GM23248 (cell line): ENCODE data around the gene ATP6AP1. TPM values are rescaled to one million over a fixed set of nuclear protein-coding genes. Genes with fewer than 3 reads are reported as not detected.

Source experiments
- DNase-seq: peaks from one replicate; pipeline ENCODE4 v3.0.0-alpha.2; 2015
- H2AFZ ChIP-seq: fragments of 200-600 bp; sonication (generic); 2 replicates; pipeline ENCODE4 v1.6.1; 2016; ENCODE audit warnings: antibody characterized with exemption
- H3F3A ChIP-seq: fragments of 200-600 bp; sonication (generic); 2 replicates; pipeline ENCODE4 v1.6.1; 2016; ENCODE audit warnings: mild to moderate bottlenecking, antibody characterized with exemption, mixed run types; ENCODE audit not compliant: insufficient read depth
- H3K27ac ChIP-seq: fragments of 200-600 bp; sonication (generic); 2 replicates; pipeline ENCODE4 v1.5.1; 2016; ENCODE audit warnings: mild to moderate bottlenecking
- H3K27me3 ChIP-seq: fragments of 200-600 bp; sonication (generic); replicated peaks from 2 replicates; pipeline ENCODE4 v1.6.1; 2016; ENCODE audit warnings: mild to moderate bottlenecking; ENCODE audit not compliant: insufficient read depth
- H3K36me3 ChIP-seq: fragments of 200-600 bp; sonication (generic); 2 replicates; pipeline ENCODE4 v1.6.1; 2016; ENCODE audit warnings: low read depth, mild to moderate bottlenecking
- H3K4me1 ChIP-seq: fragments of 200-600 bp; sonication (generic); 2 replicates; pipeline ENCODE4 v1.6.1; 2016; ENCODE audit warnings: mild to moderate bottlenecking; ENCODE audit not compliant: insufficient read depth
- H3K4me2 ChIP-seq: fragments of 200-600 bp; sonication (generic); one replicate; pipeline ENCODE4 v1.6.1; 2016; ENCODE audit warnings: mild to moderate bottlenecking; ENCODE audit not compliant: unreplicated experiment
- H3K4me3 ChIP-seq: fragments of 200-600 bp; sonication (generic); 2 replicates; pipeline ENCODE4 v1.5.1; 2016; ENCODE audit warnings: mild to moderate bottlenecking
- H3K79me2 ChIP-seq: fragments of 200-600 bp; sonication (generic); 2 replicates; pipeline ENCODE4 v1.6.1; 2016; ENCODE audit warnings: mild to moderate bottlenecking; ENCODE audit not compliant: insufficient read depth
- H3K9ac ChIP-seq: fragments of 200-600 bp; sonication (generic); 2 replicates; pipeline ENCODE4 v1.6.1; 2016; ENCODE audit warnings: mild to moderate bottlenecking
- H3K9me2 ChIP-seq: fragments of 200-600 bp; sonication (generic); 2 replicates; pipeline ENCODE4 v1.6.1; 2016; ENCODE audit warnings: mixed run types, mild to moderate bottlenecking, moderate library complexity; ENCODE audit not compliant: insufficient read depth
- H3K9me3 ChIP-seq: fragments of 200-600 bp; sonication (generic); one replicate; pipeline ENCODE4 v1.6.1; 2017; ENCODE audit warnings: low read depth
- H4K20me1 ChIP-seq: fragments of 200-600 bp; sonication (generic); 2 replicates; pipeline ENCODE4 v1.6.0; 2016; ENCODE audit not compliant: insufficient read depth
- EZH2 ChIP-seq: fragments of 200-600 bp; sonication (generic); IDR thresholded peaks from 2 replicates; pipeline ENCODE4 v1.6.1; 2018; ENCODE audit warnings: antibody characterized with exemption, mild to moderate bottlenecking; ENCODE audit not compliant: insufficient read depth, poor library complexity, severe bottlenecking
- EZH2phosphoT487 ChIP-seq: fragments of 200-600 bp; sonication (generic); IDR thresholded peaks from 2 replicates; pipeline ENCODE4 v1.6.1; 2018; ENCODE audit warnings: antibody characterized with exemption, moderate library complexity, mild to moderate bottlenecking, low read depth; ENCODE audit not compliant: insufficient read depth
- WGBS, 2 experiments: methylation state at CpG; one replicate each; pipeline ENCODE4 v1.1.6; 2015 to 2017; ENCODE audit warnings: low lambda C conversion rate in 2 of 2, low coverage in 1 of 2; ENCODE audit errors: missing lambda C conversion rate in 2 of 2; 5-methylcytosine and 5-hydroxymethylcytosine counted together
- in situ Hi-C: fragments of 300-500 bp; cut with MboI; formaldehyde crosslinking; loops from 2 replicates; pipeline ENCODE4 v1.15.0; 2020
- polyA plus RNA-seq: library from polyadenylated mRNA; unstranded; fragments of >200 nt; fragmentation: Nextera tagmentation; extraction: Ambion mirVana; gene quantifications from 2 replicates; pipeline ENCODE4 v1.2.1, GENCODE V29; 2016
- total RNA-seq: library from RNA; depleted of rRNA; stranded (reverse); fragments of >200 nt; shearing (Covaris generic); gene quantifications from 2 replicates; pipeline ENCODE4 v1.2.3, GENCODE V29; 2014

The ATP6AP1 gene
- total and polyA plus RNA-seq, 2 experiments from 2014 or later, result 73.2 to 156 TPM

DNA sequence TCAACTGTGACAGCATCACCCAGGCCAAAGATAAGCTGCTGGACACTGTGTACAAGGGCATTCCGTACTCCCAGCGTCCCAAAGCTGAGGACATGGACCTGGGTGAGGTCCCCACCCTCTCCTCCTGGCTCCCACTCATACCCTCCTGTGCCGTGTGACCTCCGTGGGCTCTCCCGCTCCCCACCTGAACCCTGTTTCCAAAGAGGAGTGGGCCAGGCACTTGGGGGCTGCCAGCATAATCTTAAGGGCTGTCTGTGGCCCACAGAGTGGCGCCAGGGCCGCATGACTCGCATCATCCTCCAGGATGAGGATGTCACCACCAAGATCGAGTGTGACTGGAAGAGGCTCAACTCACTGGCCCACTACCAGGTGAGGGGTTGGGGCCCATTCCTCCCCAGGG is 40.6 kb downstream of the ATP6AP1 start:
- Histone ChIP-seq H3K4me3 (no peak overlapping the region), H3K4me1 (no peaks in the 10 kb centered on the region), H3K79me2 (0 out of 2 replicates have a peak, but pooled peaks cover 2% of the 10 kb centered on the region), H3K9ac (no peak overlapping the region), H3K36me3 (no peaks in the 10 kb centered on the region), H3K9me3 (no peaks in the 10 kb centered on the region), H3K4me2 (no peak overlapping the region), H3F3A (no peaks in the 10 kb centered on the region), H3K9me2 (no peaks in the 10 kb centered on the region), H3K27me3 (no peaks in the 10 kb centered on the region), H4K20me1 (no peaks in the 10 kb centered on the region), H2AFZ (no peak overlapping the region), H3K27ac (no peak overlapping the region)
- DNase-seq, result no peak
- TF ChIP-seq EZH2 (no peak), EZH2phosphoT487 (no peak)
- 91 to 100% methylated on average over 4 of the region's 9 CpGs for WGBS, 2 experiments
- in situ Hi-C loops, result no loop called here

DNA sequence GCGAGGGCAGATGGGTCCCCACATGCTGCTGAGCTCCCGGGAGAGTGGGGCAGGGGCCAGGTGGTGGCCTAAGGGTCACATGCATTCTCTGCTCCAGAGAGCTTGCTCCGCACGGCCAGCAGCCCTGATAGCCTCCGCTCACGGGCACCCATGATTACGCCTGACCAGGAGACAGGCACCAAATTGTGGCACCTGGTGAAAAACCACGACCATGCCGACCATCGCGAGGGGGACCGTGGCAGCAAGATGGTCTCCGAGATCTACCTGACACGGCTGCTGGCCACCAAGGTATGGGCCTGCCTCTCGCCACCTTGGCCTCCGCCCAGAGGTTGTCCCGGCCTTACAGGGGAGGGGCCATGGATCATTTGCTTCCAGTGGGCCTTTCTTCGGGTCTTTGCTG is 41.4 kb downstream of the ATP6AP1 start:
- Histone ChIP-seq H3K9me3 (no peaks in the 10 kb centered on the region), H3K27ac (no peak overlapping the region), H3K36me3 (no peaks in the 10 kb centered on the region), H3K4me2 (no peak overlapping the region), H3K4me1 (no peaks in the 10 kb centered on the region), H3K79me2 (no peaks in the 10 kb centered on the region), H3F3A (no peaks in the 10 kb centered on the region), H4K20me1 (no peaks in the 10 kb centered on the region), H3K4me3 (no peak overlapping the region), H2AFZ (no peak overlapping the region), H3K9ac (no peak overlapping the region), H3K27me3 (no peaks in the 10 kb centered on the region), H3K9me2 (no peaks in the 10 kb centered on the region)
- TF ChIP-seq EZH2phosphoT487 (no peak), EZH2 (no peak)
- WGBS, 2 experiments, result 91 to 93% methylated on average over 15 to 18 of the region's 18 CpGs
- DNase-seq, result no peak
- in situ Hi-C loops, result no loop called here

GRCh38 chrX:154470434-154470833 is 42.0 kb downstream of the ATP6AP1 start:
- H2AFZ ChIP-seq, result no peak overlapping the region
- in situ Hi-C loops, result no loop called here
- no peaks in the 10 kb centered on the region for H3K9me3 ChIP-seq
- TF ChIP-seq EZH2, result no peak
- no peak for TF ChIP-seq EZH2phosphoT487
- H3K9me2 ChIP-seq, result no peaks in the 10 kb centered on the region
- H3K27me3 ChIP-seq, result no peaks in the 10 kb centered on the region
- peaks cover 3% of the 10 kb centered on the region; the same call in 1 of the 2 replicates for H3F3A ChIP-seq
- no peak overlapping the region for H3K4me2 ChIP-seq
- no peak overlapping the region for H3K27ac ChIP-seq
- H3K9ac ChIP-seq, result no peak overlapping the region
- H3K4me1 ChIP-seq, result no peaks in the 10 kb centered on the region
- no peaks in the 10 kb centered on the region for H3K79me2 ChIP-seq
- H4K20me1 ChIP-seq, result no peaks in the 10 kb centered on the region
- H3K4me3 ChIP-seq, result no peak overlapping the region
- 91 to 96% methylated on average over 6 to 14 of the region's 14 CpGs for WGBS, 2 experiments
- DNase-seq, result no peak
- H3K36me3 ChIP-seq, result no peaks in the 10 kb centered on the region

DNA sequence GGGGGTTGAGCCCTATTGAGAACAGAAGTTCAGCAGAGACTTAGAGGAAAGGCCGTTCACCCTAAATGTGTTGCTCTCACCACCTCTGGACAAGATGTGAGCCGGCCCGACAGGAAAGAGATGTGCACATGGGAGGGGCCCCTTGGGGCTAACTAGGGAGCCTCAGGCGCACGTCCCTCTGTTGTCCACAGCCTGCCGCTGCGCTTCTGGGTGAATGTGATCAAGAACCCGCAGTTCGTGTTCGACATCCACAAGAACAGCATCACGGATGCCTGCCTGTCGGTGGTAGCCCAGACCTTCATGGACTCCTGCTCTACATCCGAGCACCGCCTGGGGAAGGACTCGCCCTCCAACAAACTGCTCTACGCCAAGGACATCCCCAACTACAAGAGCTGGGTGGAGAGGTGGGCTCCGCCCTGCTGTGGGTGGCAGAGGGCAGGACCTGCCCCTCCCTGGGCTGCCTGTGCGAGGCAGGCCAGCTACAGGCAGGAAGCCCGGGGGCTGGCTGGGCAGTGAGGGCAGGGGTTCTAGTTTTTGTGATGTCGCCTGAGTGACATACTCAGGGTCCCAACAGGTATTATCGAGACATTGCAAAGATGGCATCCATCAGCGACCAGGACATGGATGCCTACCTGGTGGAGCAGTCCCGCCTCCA is 42.6 kb downstream of the ATP6AP1 start:
- no peaks in the 10 kb centered on the region for H3K79me2 ChIP-seq
- 83 to 90% methylated on average over 16 to 17 of the region's 23 CpGs for WGBS, 2 experiments
- TF ChIP-seq EZH2phosphoT487, result no peak
- TF ChIP-seq EZH2, result no peak
- DNase-seq, result no peak
- H4K20me1 ChIP-seq, result no peaks in the 10 kb centered on the region
- H3K36me3 ChIP-seq, result no peaks in the 10 kb centered on the region
- no peak overlapping the region for H3K9ac ChIP-seq
- no peak overlapping the region for H3K27ac ChIP-seq
- no peak overlapping the region for H2AFZ ChIP-seq
- no peaks in the 10 kb centered on the region for H3K9me3 ChIP-seq
- H3F3A ChIP-seq, result peaks cover 5% of the 10 kb centered on the region; the same call in 1 of the 2 replicates
- in situ Hi-C loops, result no loop called here
- no peaks in the 10 kb centered on the region for H3K27me3 ChIP-seq
- H3K4me3 ChIP-seq, result no peak overlapping the region
- H3K9me2 ChIP-seq, result no peaks in the 10 kb centered on the region
- H3K4me1 ChIP-seq, result no peaks in the 10 kb centered on the region
- no peak overlapping the region for H3K4me2 ChIP-seq
